RKO (cell line): ENCODE data around the gene AUH.

Experiments used
- DNase-seq: peaks from one replicate; pipeline ENCODE4 v3.0.0-alpha.2; 2016; ENCODE audit warnings: low spot score

The AUH gene

GRCh38 chr9:91188719-91189590, 172.8 kb downstream of the AUH start:
- DNase-seq: no peak

DNA sequence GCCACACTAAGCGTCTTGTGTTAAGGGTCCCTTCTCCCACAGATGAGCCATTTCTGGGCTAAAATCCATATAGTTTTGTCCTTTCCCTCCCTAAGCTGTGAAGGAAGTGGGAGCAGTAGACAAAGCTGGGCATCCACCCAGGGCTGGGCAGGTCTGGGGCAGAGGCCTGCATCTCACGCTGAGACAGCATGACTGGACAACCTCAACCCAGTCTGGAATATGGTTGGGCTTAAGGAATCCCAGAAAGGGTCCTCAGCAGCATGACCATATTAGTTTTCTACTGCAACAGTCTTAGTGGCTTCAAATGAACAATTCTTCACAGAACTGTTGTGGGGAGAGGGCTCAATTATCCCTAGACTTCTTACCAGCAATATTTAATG, 173.8 kb downstream of the AUH start:
- DNase-seq: no peak

- DNase-seq: no peak
Observed at GRCh38 chr9:91187311-91187964, 174.3 kb downstream of the AUH start.

- peak; percentile 40 for DNase-seq
Observed at GRCh38 chr9:91186632-91187108, 175.0 kb downstream of the AUH start.

DNA sequence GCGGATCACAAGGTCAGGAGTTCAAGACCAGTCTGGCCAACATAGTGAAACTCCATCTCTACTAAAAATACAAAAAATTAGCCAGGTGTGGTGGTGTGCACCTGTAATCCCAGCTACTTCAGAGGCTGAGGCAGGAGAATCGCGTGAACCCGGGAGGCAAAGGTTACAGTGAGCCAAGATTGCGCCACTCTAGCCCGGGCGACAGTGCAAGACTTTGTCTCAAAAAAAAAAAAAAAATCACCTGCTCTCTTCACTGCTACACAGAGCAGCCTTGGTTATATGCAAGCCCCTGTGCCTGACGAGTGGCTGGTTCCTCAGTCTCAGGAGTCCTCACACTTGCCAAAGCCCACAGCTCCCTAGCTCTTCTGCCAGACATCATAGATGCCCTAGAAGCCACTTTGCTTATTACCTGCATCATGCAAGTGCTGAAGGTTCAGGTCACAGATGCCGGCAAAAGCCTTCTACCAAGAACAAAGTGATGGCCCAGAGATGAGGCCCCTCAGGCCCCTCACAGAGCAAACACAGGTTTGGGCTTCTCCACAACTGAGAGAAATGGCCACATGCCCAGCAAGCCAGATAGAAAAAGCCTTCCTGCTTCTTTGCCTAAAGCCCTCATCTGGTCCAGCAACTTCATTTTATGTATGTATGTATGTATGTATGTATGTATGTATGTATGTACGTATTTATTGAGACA, 176.4 kb downstream of the AUH start:
- no peak for DNase-seq

DNA sequence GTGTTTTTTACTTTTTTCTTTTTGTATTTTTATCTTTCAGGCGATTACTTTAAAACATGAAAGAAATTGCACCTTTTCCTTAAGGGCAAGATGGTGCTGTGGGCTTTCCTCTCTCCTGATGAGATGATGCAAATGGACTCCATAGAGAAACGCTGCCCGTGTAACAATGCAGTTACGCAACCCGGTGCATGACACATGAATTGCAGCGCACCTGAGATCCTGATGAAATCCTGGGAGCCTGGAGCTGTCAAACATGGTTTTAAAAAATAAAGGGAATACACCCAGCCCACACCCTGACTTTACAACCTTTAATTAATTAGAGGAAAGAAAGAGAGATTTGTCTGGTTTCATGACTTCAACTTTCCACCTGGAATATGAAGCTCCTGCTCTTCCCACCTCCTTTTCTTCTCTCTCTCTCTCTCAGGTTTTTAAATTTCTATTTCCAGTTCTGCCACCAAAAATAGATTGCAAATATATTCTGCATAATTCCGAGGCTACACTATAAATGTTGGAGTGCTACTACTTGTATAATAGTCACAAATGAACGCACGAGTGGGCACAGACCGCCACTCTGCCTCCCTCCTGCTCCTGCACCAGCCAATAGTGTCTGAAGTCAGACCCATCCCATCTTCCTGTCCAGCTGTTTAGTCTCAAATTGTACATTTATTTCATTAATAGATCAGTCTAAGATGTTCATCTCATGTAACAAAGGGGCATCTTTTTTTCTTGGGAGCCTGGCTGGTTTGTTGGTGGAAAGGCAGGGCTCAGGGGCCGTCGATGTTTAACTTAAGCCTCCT, 179.1 kb downstream of the AUH start:
- no peak for DNase-seq

DNA sequence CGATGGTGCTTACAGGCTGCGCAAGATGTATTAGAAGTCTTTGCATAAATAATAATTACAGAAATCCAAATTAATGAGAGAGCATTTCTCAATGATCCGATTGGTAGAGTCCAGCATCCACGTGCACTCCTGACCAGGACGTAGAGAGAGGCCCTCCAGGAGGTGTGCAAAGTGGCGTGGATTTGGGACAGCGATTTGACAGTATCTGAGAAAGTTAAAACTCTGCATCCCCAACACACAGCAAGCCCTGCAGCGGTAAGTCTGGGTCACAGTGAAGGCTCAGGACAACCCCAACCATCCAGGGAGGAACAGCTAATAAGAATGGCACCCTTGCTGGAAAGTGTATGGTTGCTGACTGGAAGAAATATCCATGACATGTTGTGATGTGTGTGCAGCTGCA, 180.2 kb downstream of the AUH start:
- no peak for DNase-seq

- DNase-seq: no peak
Observed at GRCh38 chr9:91180930-91181268, 180.8 kb downstream of the AUH start.

- DNase-seq: no peak
Observed at GRCh38 chr9:91180240-91180929, 181.3 kb downstream of the AUH start.

GRCh38 chr9:91179237-91180138, 182.2 kb downstream of the AUH start:
- peak; percentile 58 for DNase-seq

DNA sequence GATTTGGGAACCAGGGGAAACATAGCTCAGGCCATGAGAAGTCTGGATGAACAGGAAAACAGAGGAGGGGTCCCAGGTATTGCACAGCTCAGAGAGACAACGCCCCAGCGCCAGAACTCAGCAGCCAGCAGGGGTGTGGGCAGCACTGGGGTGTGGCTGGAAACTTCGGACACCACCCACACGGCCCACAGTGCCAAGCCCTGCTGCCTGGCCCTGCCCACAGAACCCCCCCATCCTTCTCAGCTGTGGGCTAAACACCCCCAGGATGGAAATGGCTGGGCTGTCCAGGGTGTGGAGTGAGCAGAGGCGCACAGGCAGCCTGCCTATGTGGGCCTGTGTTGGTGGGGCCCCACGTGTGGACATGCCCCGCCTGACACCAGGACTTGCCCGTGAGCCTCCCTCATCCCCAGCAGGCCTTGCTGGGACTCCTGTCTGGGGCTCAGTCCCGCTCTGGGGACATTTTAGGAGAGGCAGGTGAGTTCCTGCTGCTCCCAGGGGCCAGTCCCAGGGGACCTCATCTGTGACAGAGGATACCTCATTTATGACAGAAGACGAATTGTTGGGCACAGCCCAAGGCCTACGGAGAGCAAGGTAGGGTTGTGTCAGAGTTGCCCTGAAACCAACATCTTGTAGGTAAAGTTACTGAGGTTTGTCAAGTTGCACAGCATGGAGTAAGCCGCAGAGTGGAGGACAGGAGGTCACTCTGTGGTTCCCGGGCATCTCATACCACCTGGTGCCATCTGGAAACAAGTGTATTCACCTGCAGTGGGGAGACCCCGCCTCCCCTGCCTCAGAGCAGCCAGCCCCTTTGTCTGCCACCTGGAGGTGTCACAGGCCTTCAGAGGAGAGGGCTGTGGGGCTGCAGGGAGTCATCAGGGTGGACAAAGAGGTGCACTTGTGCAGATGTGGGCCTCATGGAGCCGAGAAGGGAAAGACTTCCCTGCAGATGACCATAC, 183.2 kb downstream of the AUH start:
- DNase-seq: no peak

- no peak for DNase-seq
Observed at GRCh38 chr9:91177661-91178280, 183.9 kb downstream of the AUH start.

GRCh38 chr9:91177081-91177480, 184.6 kb downstream of the AUH start:
- DNase-seq: no peak

GRCh38 chr9:91176426-91176825, 185.3 kb downstream of the AUH start:
- DNase-seq: no peak

- DNase-seq: no peak
Observed at GRCh38 chr9:91174772-91175171, 186.9 kb downstream of the AUH start.

DNA sequence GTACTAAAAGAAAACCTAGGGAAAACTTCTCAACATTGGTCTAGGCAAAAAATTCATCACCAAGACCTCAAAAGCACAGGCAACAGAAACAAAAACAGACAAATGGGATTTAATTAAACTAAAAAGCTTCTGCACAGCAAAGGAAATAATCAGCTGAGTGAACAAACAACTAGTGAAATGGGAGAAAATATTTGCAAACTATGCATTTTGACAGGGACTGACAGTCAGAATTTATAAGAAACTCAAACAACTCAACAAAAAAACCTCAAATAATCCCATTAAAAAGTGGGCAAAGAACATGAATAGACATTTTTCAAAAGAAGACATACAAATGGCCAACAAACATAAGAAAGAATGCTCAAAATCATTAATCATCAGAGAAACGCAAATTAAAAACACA, 189.4 kb downstream of the AUH start:
- DNase-seq: no peak

DNA sequence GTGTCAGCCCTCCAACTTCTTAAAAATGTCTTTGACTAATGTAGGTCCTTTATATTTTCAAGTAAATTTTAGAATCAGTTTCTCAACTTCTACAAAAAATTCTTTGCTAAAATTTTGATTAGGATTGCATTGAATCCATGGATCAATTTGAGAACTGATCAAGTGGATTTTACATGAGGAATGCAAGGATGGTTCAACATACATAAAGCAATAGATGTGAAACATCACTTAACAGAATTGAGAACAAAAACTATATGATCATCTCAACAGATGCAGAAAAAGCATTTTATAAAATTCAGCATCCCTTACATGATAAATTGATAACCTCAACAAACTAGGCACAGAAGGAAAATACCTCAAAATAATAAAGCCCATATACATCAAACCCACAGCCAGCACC, 190.8 kb downstream of the AUH start:
- DNase-seq: no peak

DNA sequence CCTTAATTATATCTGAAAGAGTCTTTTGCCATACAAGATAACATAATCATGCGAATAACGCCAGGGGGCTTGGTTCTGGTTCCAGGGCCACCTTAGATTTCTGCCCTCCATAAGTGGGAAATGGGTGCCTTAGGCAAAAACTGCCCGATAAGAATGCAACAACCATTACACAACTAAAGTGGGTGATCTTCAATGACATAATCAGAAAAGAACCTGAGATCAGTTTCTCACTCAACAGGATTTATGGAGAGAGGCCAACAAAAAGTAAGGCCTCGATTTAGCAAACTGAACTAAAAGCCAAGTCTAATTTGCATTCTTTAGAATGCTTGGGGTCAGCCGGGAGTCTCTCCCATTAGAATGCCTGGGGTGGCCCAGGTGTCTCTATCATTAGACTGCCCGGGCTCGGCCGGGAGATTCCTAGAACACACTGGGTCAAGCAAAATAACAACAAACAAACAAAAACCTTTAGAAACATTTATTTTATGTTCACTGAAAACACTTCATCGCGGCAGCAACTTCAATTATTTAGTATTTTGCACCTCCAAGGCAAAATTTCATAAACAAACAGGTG, 194.8 kb downstream of the AUH start:
- no peak for DNase-seq
